ENCODE results near the gene TSPAN7. TPM values are rescaled to one million over a fixed set of nuclear protein-coding genes. Genes with fewer than 3 reads are reported as not detected.

The TSPAN7 gene
- total and polyA plus RNA-seq, 2 of the 8 experiments (the other 6 are each of a cell fraction or from before 2014, with no cell fraction given), result 32.1 to 37.7 TPM

- ChIA-PET CTCF (ENCODE audit: partially characterized antibody) (no interaction called here), POLR2A (ENCODE audit: partially characterized antibody) (no interaction called here)
- no peaks in the 10 kb centered on the region for H3K36me3 ChIP-seq (ENCODE audit: control insufficient read depth in 2 of 4, insufficient read depth in 4 of 4, low read length in 3 of 4)
- H3K27ac ChIP-seq (ENCODE audit: low read depth, low read length), result no peak overlapping the region
- no peak overlapping the region for H2BK5ac ChIP-seq (ENCODE audit: low read depth, low read length)
- WGBS, 2 experiments (ENCODE audit: extremely low coverage in 1 of 2, insufficient coverage in 1 of 2, insufficient read length in 1 of 2, insufficient replicate concordance in 2 of 2, low coverage in 1 of 2, low lambda C conversion rate in 2 of 2, missing lambda C conversion rate in 1 of 2), result no CpG with 5 or more reads among the region's 3 CpGs
- no peak overlapping the region for H3K14ac ChIP-seq (ENCODE audit: insufficient read length)
- H2BK15ac ChIP-seq (ENCODE audit: low read length), result no peak overlapping the region
- no peaks in the 10 kb centered on the region for H3K79me2 ChIP-seq (ENCODE audit: control insufficient read depth in 1 of 2, insufficient read depth in 2 of 2, low read length in 2 of 2)
- no peak overlapping the region for H4K8ac ChIP-seq (ENCODE audit: extremely low read depth, insufficient read depth, low read length)
- H3K9ac ChIP-seq (replicated peaks in 1 of 4; ENCODE audit: extremely low read depth in 1 of 4, low read depth in 3 of 4, low read length in 3 of 4), result no peak overlapping the region
- no peak overlapping the region for H4K91ac ChIP-seq (replicated peaks; ENCODE audit: insufficient read length, low read length)
- H4K5ac ChIP-seq (ENCODE audit: insufficient read length, low read depth, low read length), result no peak overlapping the region
- no peaks in the 10 kb centered on the region for H4K20me1 ChIP-seq (replicated peaks in 1 of 2; ENCODE audit: control insufficient read depth in 1 of 2, insufficient read depth in 2 of 2, low read length in 2 of 2)
- no peak overlapping the region for H3K4me2 ChIP-seq (ENCODE audit: insufficient read depth in 1 of 2, low read depth in 2 of 2, low read length in 2 of 2)
- no peak overlapping the region for H2AK5ac ChIP-seq (ENCODE audit: low read depth, low read length)
- no peaks in the 10 kb centered on the region for H3K9me3 ChIP-seq (ENCODE audit: insufficient read depth in 2 of 2, low read depth in 1 of 2, low read length in 1 of 2)
- FAIRE-seq, result no peak
- no peak overlapping the region for H3K23ac ChIP-seq (ENCODE audit: insufficient read length)
- H3K18ac ChIP-seq (ENCODE audit: extremely low read depth, low read length), result no peak overlapping the region
- H2BK20ac ChIP-seq (ENCODE audit: low read length), result no peak overlapping the region
- no peaks in the 10 kb centered on the region for H3K23me2 ChIP-seq (ENCODE audit: low read depth, low read length)
- H3K4me1 ChIP-seq (replicated peaks in 1 of 4; ENCODE audit: control insufficient read depth in 3 of 4, insufficient read depth in 4 of 4, low read length in 3 of 4), result no peaks in the 10 kb centered on the region
- DNase-seq (ENCODE audit: low read depth in 1 of 2, low spot score in 2 of 2), result no peak
- H3K79me1 ChIP-seq (ENCODE audit: low read depth, low read length), result no peaks in the 10 kb centered on the region
- H3K4me3 ChIP-seq (ENCODE audit: extremely low read depth in 1 of 4, insufficient read depth in 2 of 4, low read depth in 3 of 4, low read length in 4 of 4), result no peak overlapping the region
- no peak overlapping the region for H2BK120ac ChIP-seq (replicated peaks; ENCODE audit: low read depth, low read length)
- H3K27me3 ChIP-seq (replicated peaks in 1 of 4; ENCODE audit: control insufficient read depth in 3 of 4, extremely low read depth in 1 of 4, insufficient read depth in 3 of 4, low read length in 3 of 4), result no peaks in the 10 kb centered on the region
- no peak overlapping the region for H2AFZ ChIP-seq (ENCODE audit: low read length)
- no peak overlapping the region for H2BK12ac ChIP-seq (ENCODE audit: low read depth, low read length)
- TF ChIP-seq ASH2L (IDR thresholded peaks at IDR 0.05; ENCODE audit: low read length) (no peak), EZH2 (IDR thresholded peaks at IDR 0.05; ENCODE audit: low read depth, low read length, severe bottlenecking) (no peak), CTBP2 (IDR thresholded peaks at IDR 0.05; ENCODE audit: borderline replicate concordance, insufficient read depth, insufficient read length, low read length) (no peak), TCF12 (IDR thresholded peaks at IDR 0.05; ENCODE audit: low read depth, low read length) (no peak), KDM4A (IDR thresholded peaks at IDR 0.05; ENCODE audit: low read depth, low read length, severe bottlenecking) (no peak), TEAD4 (IDR thresholded peaks at IDR 0.05; ENCODE audit: low read depth, low read length) (no peak), TBP (IDR thresholded peaks at IDR 0.05; ENCODE audit: low read depth, low read length) (no peak), CREB1 (IDR thresholded peaks at IDR 0.05) (no peak), EGR1 (IDR thresholded peaks at IDR 0.05; ENCODE audit: borderline replicate concordance, low read depth, low read length) (no peak)
- H3K4ac ChIP-seq (replicated peaks; ENCODE audit: insufficient read length, low read depth, low read length), result no peak overlapping the region
- no peak overlapping the region for H3K56ac ChIP-seq (replicated peaks; ENCODE audit: insufficient read length, low read depth, low read length)
These were observed 16.4 kb downstream of the TSPAN7 start for GRCh38 chrX:38577738-38578137.

All from H1 (cell line).